HL-60 (cell line): Measurements from ENCODE around the gene ELOVL6.

Source experiments
- CTCF ChIP-seq: IDR thresholded peaks from one replicate; pipeline ENCODE4 v1.5.1; 2011; ENCODE audit warnings: low read length, control low read depth, inconsistent platforms; ENCODE audit not compliant: insufficient read depth
- GABPA ChIP-seq: IDR thresholded peaks from 2 replicates; pipeline ENCODE4 v1.6.1; 2012; ENCODE audit warnings: low read depth
- POLR2AphosphoS5 ChIP-seq: IDR thresholded peaks from 2 replicates; pipeline ENCODE4 v1.6.1; 2012; ENCODE audit warnings: low read depth
- REST ChIP-seq: IDR thresholded peaks from 2 replicates; pipeline ENCODE4 v1.6.1; 2012; ENCODE audit warnings: low read depth; ENCODE audit not compliant: insufficient replicate concordance
- SPI1 ChIP-seq: IDR thresholded peaks from 2 replicates; pipeline ENCODE4 v1.6.1; 2012; ENCODE audit warnings: low read depth, mild to moderate bottlenecking, borderline replicate concordance

GRCh38 chr4:109998867-109999584, 199.4 kb downstream of the ELOVL6 start:
- TF ChIP-seq GABPA (no peak), CTCF (no peak), POLR2AphosphoS5 (no peak), REST (no peak), SPI1 (no peak)
